Stimulated activated memory B cell treated with anti-CD40 and anti-IgM and Interleukin-4, amounts not matched to agents 10 μg/mL and 1 μg/mL and 100 μg/mL, for 72 hours (primary cell): ENCODE results near the gene RGS9.
"Not testable (repeated sequence)": the region's sequence is repeated elsewhere in the genome, so short reads cannot be mapped to it uniquely, and the experiment has no call there.

Source experiments
- ATAC-seq: fragments of 150-1000 bp; cut with Tn5 transposase; 2 replicates; pipeline ENCODE4 v1.10.0; 2021
- H3K27ac Mint-ChIP-seq: one replicate; pipeline ENCODE4 v1.8.0; 2022; ENCODE audit warnings: mild to moderate bottlenecking, mixed read lengths
- H3K27me3 Mint-ChIP-seq: one replicate; pipeline ENCODE4 v1.8.0; 2022; ENCODE audit warnings: mixed read lengths
- H3K36me3 Mint-ChIP-seq: one replicate; pipeline ENCODE4 v1.8.0; 2022; ENCODE audit warnings: mixed read lengths
- H3K4me1 Mint-ChIP-seq: one replicate; pipeline ENCODE4 v1.8.0; 2022; ENCODE audit warnings: mixed read lengths
- H3K4me3 Mint-ChIP-seq: one replicate; pipeline ENCODE4 v1.8.0; 2022; ENCODE audit warnings: mild to moderate bottlenecking, moderate library complexity, mixed read lengths
- H3K9me3 Mint-ChIP-seq: one replicate; pipeline ENCODE4 v1.8.0; 2022; ENCODE audit warnings: mixed read lengths

The RGS9 gene

DNA sequence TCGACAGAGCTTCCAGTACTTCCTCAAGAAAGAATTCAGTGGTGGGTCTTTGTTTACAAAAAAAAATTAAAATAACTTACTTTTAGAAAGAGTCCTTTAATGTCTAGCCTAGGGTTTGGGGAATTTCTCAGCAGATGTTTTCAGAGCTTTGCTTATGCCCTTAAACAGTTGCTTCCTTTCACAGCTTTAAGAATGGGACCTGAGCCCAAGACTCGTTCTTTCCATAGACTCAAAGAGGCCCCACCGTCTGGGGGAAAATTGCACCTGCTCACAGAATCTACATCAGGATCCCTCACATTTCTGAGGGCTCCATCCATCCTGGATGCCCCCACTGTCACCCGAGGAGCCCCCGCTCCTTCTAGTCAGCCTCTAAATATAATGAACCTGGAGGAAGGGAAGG, 60.0 kb downstream of the RGS9 start:
- H3K27me3 Mint-ChIP-seq, result peaks cover 5% of the 10 kb centered on the region
- H3K9me3 Mint-ChIP-seq, result no peaks in the 10 kb centered on the region
- ATAC-seq, result no peak
- H3K4me1 Mint-ChIP-seq, result peaks cover 9% of the 10 kb centered on the region
- H3K36me3 Mint-ChIP-seq, result no peaks in the 10 kb centered on the region
- peak overlapping the region; percentile 57 for H3K27ac Mint-ChIP-seq
- no peak overlapping the region for H3K4me3 Mint-ChIP-seq

DNA sequence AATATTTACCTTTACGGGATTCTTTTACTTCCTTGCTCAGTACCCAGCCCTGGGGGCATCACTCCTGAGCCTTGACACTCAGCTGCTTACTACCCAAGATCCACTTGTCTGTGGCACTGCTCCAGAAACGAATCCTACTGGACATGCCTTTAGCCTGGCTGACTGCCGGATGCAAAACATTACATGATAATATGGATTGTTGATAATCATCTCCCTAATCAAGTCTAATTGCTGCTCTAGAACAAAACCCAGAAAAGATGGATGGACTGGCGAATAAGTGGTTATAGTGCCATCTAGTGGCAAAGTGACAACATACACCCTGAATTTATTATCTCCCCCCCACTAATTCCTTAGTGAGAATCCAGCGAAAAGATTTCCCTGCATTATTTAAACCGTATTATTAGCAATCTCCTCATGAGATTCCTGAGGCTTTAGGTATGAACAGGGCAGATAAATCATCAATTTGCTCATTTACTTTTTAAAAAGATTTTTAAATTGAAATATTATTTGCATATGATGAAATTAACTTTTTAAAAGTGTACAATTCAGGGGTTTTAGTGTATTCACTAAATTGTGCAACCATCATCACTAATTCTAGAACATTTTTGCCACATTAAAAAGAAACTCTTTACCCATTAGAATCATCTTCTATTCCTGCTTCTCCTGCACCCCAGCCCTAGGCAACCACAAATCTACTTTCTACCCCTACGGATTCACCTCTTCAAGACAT, 61.6 kb downstream of the RGS9 start:
- no peaks in the 10 kb centered on the region for H3K36me3 Mint-ChIP-seq
- no peaks in the 10 kb centered on the region for H3K9me3 Mint-ChIP-seq
- peaks cover 12% of the 10 kb centered on the region for H3K27me3 Mint-ChIP-seq
- peaks cover 7% of the 10 kb centered on the region for H3K4me1 Mint-ChIP-seq
- no peak overlapping the region for H3K4me3 Mint-ChIP-seq
- no peak overlapping the region for H3K27ac Mint-ChIP-seq
- peak; percentile 54 for ATAC-seq

DNA sequence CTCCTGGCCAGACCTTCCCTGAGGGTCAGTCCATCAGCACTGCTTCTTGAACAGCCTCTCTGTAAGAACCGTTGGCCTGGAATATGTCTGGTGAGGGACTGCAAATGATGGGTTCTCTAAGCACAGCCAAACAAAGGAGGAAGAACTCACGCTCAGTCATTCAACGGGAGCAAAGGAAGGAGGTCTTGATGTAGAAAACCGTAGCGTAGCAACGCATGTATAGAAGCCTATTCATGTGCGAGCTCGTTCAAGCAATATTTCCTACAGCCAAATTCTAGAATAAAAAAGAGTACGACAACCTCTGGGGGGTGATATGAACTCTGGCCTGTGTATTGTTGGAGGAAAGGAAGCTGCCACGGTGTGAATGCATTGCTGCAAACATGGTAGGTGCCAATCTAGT, 64.2 kb downstream of the RGS9 start:
- Mint-ChIP-seq H3K9me3 (no peaks in the 10 kb centered on the region), H3K27me3 (peaks cover 21% of the 10 kb centered on the region), H3K4me1 (peaks cover 7% of the 10 kb centered on the region), H3K36me3 (no peaks in the 10 kb centered on the region), H3K4me3 (no peak overlapping the region), H3K27ac (no peak overlapping the region)
- ATAC-seq, result no peak

DNA sequence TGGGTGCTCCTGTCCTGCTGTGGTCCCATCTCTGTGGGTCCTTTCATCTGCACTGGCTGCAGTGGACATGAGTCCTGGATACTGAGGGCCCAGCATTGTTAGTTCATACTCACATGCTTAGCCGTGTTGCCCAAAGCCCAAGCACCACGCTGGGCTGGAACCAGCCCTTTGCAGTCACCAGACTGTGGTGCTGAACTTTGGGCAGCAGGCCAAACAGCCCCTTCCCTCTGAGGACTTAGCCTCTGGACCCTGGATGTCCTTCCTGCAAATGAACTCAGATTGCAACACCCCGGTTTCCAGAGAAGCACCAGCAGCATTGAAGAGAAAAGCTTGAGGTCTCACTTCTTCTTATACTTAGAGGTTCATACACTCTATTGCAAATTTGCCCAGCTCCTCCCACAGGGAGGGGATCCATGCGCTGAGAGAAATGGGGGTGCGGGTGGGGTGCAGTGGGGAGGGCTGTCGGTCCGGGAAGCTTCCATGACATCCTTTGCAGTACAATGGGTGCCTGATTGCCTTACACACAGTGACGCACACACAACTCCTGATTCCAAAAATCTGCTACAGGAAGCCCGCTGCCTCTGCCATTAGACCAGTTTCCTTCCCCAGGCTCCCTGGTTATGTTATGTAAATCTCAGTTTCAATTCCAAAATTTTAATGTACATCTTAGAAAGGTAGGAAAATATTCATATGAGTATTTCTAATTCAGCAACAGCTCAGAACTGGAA, 65.8 kb downstream of the RGS9 start:
- H3K9me3 Mint-ChIP-seq, result no peaks in the 10 kb centered on the region
- H3K36me3 Mint-ChIP-seq, result no peaks in the 10 kb centered on the region
- H3K4me1 Mint-ChIP-seq, result peaks cover 7% of the 10 kb centered on the region
- ATAC-seq, result no peak
- no peak overlapping the region for H3K27ac Mint-ChIP-seq
- H3K4me3 Mint-ChIP-seq, result no peak overlapping the region
- peaks cover 21% of the 10 kb centered on the region for H3K27me3 Mint-ChIP-seq

DNA sequence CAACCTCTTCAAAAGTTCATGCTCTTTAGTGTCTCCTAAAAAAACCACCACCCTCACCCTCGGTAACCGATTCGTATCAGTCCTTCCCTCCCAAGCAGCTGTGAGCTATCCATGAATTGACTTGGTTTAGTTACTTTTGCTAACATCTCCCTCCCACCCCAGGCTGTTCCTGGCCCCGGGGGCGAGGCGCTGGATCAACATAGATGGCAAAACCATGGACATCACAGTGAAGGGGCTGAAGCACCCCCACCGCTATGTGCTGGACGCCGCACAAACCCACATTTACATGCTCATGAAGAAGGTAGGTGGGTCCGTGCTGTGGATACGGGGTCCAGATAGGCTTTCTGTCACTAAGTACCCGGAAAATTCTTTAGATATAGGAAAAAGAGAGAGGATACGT, 66.8 kb downstream of the RGS9 start:
- Mint-ChIP-seq H3K36me3 (no peaks in the 10 kb centered on the region), H3K4me1 (no peaks in the 10 kb centered on the region), H3K27ac (no peak overlapping the region), H3K9me3 (no peaks in the 10 kb centered on the region), H3K4me3 (no peak overlapping the region), H3K27me3 (peaks cover 21% of the 10 kb centered on the region)
- ATAC-seq, result no peak

DNA sequence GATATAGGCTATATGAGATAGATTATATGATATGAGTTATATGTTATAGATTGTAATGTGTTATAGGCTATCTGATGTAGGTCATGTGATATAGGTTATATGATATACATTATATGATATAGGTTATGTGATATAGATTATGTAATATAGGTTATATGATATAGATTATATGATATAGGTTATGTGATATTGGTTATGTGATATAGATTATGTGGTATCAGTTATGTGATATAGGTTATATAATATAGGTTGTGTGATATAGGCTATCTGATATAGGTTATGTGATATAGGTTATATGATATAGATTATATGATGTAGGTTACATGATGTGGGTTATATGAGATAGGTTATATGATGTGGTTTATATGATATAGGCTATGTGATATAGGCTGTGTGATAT, 68.5 kb downstream of the RGS9 start:
- Mint-ChIP-seq H3K9me3 (no peaks in the 10 kb centered on the region), H3K4me3 (no peak overlapping the region), H3K27me3 (peaks cover 21% of the 10 kb centered on the region), H3K36me3 (no peaks in the 10 kb centered on the region), H3K4me1 (no peaks in the 10 kb centered on the region), H3K27ac (no peak overlapping the region)
- ATAC-seq, result no peak

DNA sequence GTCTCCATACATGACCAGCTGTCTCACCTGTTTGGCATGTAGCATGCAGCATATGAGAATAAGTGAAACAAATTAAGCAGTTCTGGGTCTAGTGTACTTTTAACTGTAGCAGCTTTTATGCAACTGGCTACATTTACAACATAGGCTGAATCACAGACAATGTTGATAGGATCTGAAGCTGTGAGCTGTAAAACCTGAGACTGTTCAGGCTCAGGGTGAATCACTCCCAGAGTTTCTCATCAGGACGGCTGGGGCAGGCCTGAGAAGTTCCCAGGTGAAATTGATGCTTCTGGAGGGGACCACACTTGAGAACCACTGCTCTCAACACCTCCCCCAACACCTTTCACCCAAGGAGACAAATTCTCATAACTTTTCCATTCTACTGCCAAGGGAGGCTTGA, 70.3 kb downstream of the RGS9 start:
- not testable (repeated sequence) for H3K36me3 Mint-ChIP-seq, H3K4me3 Mint-ChIP-seq
- peaks cover 20% of the 10 kb centered on the region for H3K27me3 Mint-ChIP-seq

DNA sequence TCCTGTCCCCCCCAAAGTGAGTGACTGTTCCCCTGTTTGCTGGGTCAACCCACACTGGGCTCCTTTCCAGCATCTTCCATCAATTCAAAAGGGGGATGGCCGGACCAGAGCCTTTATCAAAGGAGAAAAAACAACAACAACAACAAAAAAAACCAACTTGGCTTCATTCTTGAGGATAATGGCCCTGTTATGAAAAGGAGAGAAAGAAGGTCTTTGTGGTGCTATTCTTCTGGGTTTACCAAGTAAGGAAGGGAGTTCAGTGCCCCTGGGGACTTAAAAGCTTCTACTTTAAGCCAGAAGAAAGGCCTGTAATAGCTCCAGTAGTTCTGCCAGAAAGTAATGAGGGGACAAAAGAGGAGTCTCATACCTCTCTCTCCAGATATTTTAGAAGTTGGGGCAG, 71.5 kb downstream of the RGS9 start:
- Mint-ChIP-seq H3K4me3 (no peak overlapping the region), H3K9me3 (no peaks in the 10 kb centered on the region), H3K27ac (no peak overlapping the region), H3K4me1 (no peaks in the 10 kb centered on the region), H3K27me3 (peaks cover 17% of the 10 kb centered on the region), H3K36me3 (no peaks in the 10 kb centered on the region)
- ATAC-seq, result no peak

More for the DNA sequence above, 70.3 kb downstream of the RGS9 start:
- not testable (repeated sequence) for H3K9me3 Mint-ChIP-seq, ATAC-seq, H3K4me1 Mint-ChIP-seq, H3K27ac Mint-ChIP-seq

DNA sequence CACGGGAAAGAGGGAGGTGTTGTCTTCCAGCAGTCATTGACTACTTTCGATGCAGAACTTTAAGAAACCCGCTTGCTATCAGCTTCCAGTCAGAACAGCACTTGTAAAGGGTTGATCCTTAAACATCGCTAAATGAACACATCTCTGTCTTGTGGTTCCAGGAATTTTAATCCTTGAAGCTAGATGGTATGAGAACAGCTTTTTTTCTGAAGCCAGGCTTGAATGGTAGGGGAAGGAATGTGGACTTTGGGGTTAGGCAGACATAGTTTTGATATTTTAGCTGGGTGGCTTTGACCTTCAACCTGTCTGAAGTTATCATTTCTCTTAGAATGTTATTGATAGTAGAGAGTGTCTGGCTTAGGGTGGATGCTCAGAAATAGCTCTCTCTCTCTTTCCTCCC, 81.1 kb downstream of the RGS9 start:
- Mint-ChIP-seq H3K9me3 (no peaks in the 10 kb centered on the region), H3K27me3 (peaks cover 38% of the 10 kb centered on the region), H3K36me3 (no peaks in the 10 kb centered on the region), H3K27ac (no peak overlapping the region), H3K4me3 (no peak overlapping the region), H3K4me1 (no peaks in the 10 kb centered on the region)
- no peak for ATAC-seq

DNA sequence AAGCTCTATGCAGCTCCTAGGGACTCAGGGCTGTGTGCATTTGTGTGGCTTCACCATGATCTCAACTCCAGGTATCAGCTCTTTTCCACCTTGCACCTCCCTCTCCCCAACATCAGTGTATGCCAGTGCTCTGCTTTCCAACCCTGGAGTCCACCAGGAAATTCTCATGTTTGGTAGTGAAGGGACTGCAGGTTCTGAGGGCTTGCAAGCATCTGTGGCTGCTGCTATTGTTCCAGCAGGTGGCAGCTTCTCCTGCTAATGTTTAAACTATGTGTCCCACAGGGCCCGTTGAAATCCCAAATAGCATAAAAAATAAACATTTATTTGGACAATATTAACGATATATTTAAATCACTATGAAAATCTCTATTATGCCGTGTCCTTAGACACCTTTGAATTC, 82.0 kb downstream of the RGS9 start:
- H3K4me1 Mint-ChIP-seq, result no peaks in the 10 kb centered on the region
- peaks cover 35% of the 10 kb centered on the region for H3K27me3 Mint-ChIP-seq
- no peaks in the 10 kb centered on the region for H3K36me3 Mint-ChIP-seq
- no peaks in the 10 kb centered on the region for H3K9me3 Mint-ChIP-seq
- no peak for ATAC-seq
- no peak overlapping the region for H3K4me3 Mint-ChIP-seq
- H3K27ac Mint-ChIP-seq, result no peak overlapping the region

DNA sequence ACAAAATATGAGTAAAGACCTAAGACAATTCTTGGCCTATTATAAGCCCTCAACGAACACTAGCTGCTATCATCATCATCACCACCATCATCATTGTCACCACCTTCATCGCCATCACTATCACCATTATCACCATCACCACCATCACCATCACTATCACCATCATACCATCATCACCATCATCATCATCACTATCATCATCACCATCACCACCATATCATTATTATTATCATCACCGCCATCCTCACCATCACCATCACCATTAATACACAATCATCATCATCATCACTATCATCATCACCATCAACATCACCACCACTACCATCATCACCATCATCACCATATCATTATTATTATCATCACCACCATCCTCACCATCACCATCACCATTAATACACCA, 82.5 kb downstream of the RGS9 start:
- no peaks in the 10 kb centered on the region for H3K9me3 Mint-ChIP-seq
- H3K4me1 Mint-ChIP-seq, result no peaks in the 10 kb centered on the region
- no peak overlapping the region for H3K27ac Mint-ChIP-seq
- no peak overlapping the region for H3K4me3 Mint-ChIP-seq
- peaks cover 32% of the 10 kb centered on the region for H3K27me3 Mint-ChIP-seq
- H3K36me3 Mint-ChIP-seq, result no peaks in the 10 kb centered on the region
- no peak for ATAC-seq

DNA sequence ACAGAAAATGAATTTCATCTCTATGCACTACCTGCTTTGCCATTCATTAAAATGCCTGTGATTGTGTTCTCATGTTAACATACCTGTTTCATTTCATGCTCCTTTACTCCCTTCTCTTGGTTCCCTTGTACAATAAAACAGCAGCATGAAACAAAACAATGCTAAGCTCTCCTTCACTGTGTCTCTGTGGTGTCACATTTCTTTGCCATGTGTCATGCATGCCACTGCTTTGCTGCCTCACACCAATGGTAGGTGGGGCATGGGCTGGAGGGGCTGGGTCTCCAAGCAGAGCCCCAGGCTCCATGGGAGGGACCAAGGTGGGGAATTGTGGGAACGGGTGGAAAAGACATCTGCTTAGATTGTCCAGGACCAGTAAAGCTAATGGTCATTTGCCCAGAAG, 83.6 kb downstream of the RGS9 start:
- ATAC-seq, result no peak
- H3K27ac Mint-ChIP-seq, result no peak overlapping the region

DNA sequence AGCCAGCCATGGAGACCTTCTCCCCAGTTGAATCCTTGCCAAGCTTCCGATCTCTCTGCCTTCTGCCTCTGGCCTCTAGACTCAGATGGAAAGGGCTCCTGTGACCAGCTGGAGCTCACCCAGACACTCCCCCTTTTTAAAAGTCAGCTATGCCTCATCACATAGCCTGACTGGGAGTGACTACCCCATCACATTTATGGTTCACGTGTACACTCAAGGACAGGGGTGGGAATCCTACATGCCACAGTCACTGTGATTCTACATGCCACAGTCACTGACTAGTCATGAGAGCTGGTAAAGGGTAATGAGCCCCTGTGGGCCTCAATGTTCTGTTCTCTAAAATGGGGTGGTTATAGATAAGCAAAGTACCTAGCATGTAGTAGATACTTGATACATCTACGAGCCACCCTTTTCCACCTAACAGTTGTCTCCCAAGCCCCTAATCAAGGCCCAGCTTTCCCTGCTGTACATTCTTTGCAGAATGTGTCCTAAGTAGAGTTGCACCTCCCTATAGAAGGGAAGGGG, 85.1 kb downstream of the RGS9 start:
- H3K4me1 Mint-ChIP-seq, result no peaks in the 10 kb centered on the region
- no peaks in the 10 kb centered on the region for H3K36me3 Mint-ChIP-seq
- no peak overlapping the region for H3K4me3 Mint-ChIP-seq
- ATAC-seq, result no peak
- H3K27me3 Mint-ChIP-seq, result peaks cover 36% of the 10 kb centered on the region
- no peak overlapping the region for H3K27ac Mint-ChIP-seq
- H3K9me3 Mint-ChIP-seq, result no peaks in the 10 kb centered on the region

More for the DNA sequence above, 83.6 kb downstream of the RGS9 start:
- Mint-ChIP-seq H3K9me3 (no peaks in the 10 kb centered on the region), H3K36me3 (no peaks in the 10 kb centered on the region), H3K4me1 (no peaks in the 10 kb centered on the region), H3K4me3 (no peak overlapping the region), H3K27me3 (peaks cover 32% of the 10 kb centered on the region)

DNA sequence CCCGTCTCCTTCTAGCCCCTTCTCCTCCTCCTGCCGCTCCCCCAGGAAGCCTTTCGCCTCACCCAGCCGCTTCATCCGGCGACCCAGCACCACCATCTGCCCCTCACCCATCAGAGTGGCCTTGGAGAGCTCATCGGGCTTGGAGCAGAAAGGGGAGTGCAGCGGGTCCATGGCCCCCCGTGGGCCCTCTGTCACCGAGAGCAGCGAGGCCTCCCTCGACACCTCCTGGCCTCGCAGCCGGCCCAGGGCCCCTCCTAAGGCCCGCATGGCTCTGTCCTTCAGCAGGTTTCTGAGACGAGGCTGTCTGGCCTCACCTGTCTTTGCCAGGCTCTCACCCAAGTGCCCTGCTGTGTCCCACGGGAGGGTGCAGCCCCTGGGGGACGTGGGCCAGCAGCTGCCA, 87.9 kb downstream of the RGS9 start:
- no peaks in the 10 kb centered on the region for H3K9me3 Mint-ChIP-seq

DNA sequence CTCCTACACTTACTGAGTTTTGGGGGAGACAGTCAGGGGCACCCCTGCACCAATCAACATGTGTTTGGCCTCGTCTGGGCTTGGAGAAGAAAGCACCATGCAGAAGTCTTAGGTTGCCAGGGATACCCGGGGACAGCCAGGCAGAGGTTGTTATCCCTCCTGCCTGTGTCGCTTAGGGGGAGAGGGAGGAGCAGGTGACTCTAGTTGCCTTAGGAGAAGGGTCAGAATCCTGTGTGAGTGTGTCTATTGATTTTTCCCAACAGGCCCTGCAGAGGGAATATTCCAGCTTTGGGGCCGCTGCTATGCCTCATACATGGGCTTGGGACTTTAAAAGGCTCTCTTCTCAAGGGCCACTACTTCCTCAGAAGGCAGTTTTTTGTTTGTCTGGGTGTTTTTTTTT, 89.1 kb downstream of the RGS9 start:
- no peak overlapping the region for H3K27ac Mint-ChIP-seq
- H3K9me3 Mint-ChIP-seq, result no peaks in the 10 kb centered on the region
- no peak for ATAC-seq
- no peak overlapping the region for H3K4me3 Mint-ChIP-seq
- H3K27me3 Mint-ChIP-seq, result peaks cover 45% of the 10 kb centered on the region
- H3K36me3 Mint-ChIP-seq, result no peaks in the 10 kb centered on the region
- peaks cover 14% of the 10 kb centered on the region for H3K4me1 Mint-ChIP-seq

More for the DNA sequence above, 87.9 kb downstream of the RGS9 start:
- no peak for ATAC-seq
- Mint-ChIP-seq H3K27ac (no peak overlapping the region), H3K4me1 (peaks cover 14% of the 10 kb centered on the region), H3K4me3 (no peak overlapping the region), H3K36me3 (no peaks in the 10 kb centered on the region), H3K27me3 (peaks cover 41% of the 10 kb centered on the region)

DNA sequence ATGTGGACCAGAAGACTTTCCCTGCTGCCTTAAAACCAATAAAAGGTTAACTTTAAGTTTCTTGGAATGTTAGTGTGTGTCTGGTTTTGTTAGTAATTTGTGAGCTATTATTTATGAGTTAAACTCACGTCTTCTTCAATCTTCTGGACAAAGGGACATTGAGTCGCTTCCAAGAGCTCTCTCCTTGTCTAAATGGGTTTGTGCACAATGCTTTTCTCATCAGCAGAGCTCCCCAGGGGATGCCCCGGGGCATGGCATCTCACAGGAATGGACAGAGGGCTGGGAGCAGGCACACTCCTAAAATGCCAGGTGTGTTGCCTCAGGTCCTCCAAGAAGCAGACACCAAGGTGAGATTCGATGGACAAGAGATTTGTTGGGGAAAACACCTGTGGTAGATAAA, 90.5 kb downstream of the RGS9 start:
- Mint-ChIP-seq H3K27me3 (peaks cover 60% of the 10 kb centered on the region), H3K4me3 (no peak overlapping the region), H3K27ac (no peak overlapping the region), H3K9me3 (no peaks in the 10 kb centered on the region), H3K36me3 (no peaks in the 10 kb centered on the region), H3K4me1 (peaks cover 14% of the 10 kb centered on the region)
- no peak for ATAC-seq
